HCT116 (cell line): ENCODE results near the gene ZNF3. TPM values are rescaled to one million over a fixed set of nuclear protein-coding genes. Genes with fewer than 3 reads are reported as not detected.

Experiments
- ATAC-seq: fragments of 200-7000 bp; cut with Tn5 transposase; 2 replicates; pipeline ENCODE4 v1.9.1; 2020; ENCODE audit warnings: mild to moderate bottlenecking, moderate library complexity
- BruUV-seq: library from RNA; stranded (reverse); fragments of 400-500 nt; replicated peaks from 2 replicates; lab custom pipeline; 2021; lab: Mats Ljungman, UMichigan
- CTCF ChIA-PET: fragments of 300-600 bp; sonication (Branson Sonifier 250); formaldehyde crosslinking; loops from one replicate; lab custom pipeline; 2021; ENCODE audit warnings: antibody characterized with exemption; lab: Charles Lee
- POLR2A ChIA-PET: fragments of 300-600, 350-600 bp; sonication (Branson Sonifier 250); formaldehyde crosslinking; loops from one replicate; lab custom pipeline; 2021; ENCODE audit warnings: antibody characterized with exemption; lab: Charles Lee
- RAD21 ChIA-PET, 2 experiments: fragments of 300-600 bp; sonication (Branson Sonifier 250); formaldehyde crosslinking; loops; one replicate each; lab custom pipeline; 2023; ENCODE audit warnings: low total read pairs in 2 of 2; ENCODE audit not compliant: uncharacterized antibody in 2 of 2, unreplicated experiment in 2 of 2, low non-redundant PET in 1 of 2; lab: Charles Lee
- DNase-seq: peaks from one replicate; pipeline ENCODE4 v3.0.0-alpha.2; 2010; ENCODE audit warnings: low read depth, low spot score
- H2AFZ ChIP-seq: fragments of 200-600 bp; shearing (Covaris generic), sonication (generic); 2 replicates; pipeline ENCODE4 v1.6.1; 2017; ENCODE audit warnings: low read depth, mixed run types, mixed read lengths, antibody characterized with exemption, low read length; ENCODE audit not compliant: poor library complexity, severe bottlenecking
- H3K27ac ChIP-seq: 2 replicates; pipeline ENCODE4 v1.5.1; 2012; ENCODE audit warnings: low read depth, low read length
- H3K27me3 ChIP-seq: fragments of 200-600 bp; sonication (generic); 2 replicates; pipeline ENCODE4 v1.6.1; 2016; ENCODE audit warnings: mixed run types, low read length, mixed read lengths; ENCODE audit not compliant: insufficient read depth
- H3K36me3 ChIP-seq, 2 experiments: fragments of 200-500 bp in 1 of 2; fragments of 200-600 bp in 1 of 2; sonication (Bioruptor generic) in 1 of 2; sonication (generic) in 1 of 2; 2 replicates each; pipeline versions ENCODE4 v1.5.1 to v1.6.1; 2014 to 2016; ENCODE audit warnings: low read length in 2 of 2, inconsistent platforms in 1 of 2, mixed read lengths in 1 of 2, mixed run types in 1 of 2; ENCODE audit not compliant: insufficient read depth in 2 of 2, control insufficient read depth in 1 of 2
- H3K4me1 ChIP-seq, 2 experiments: fragments of 200-600 bp in 1 of 2; sonication (generic) in 1 of 2; 2 replicates each; pipeline versions ENCODE4 v1.5.1 to v1.6.1; 2012 to 2017; ENCODE audit warnings: low read length in 2 of 2, inconsistent platforms in 1 of 2, mild to moderate bottlenecking in 1 of 2, mixed read lengths in 1 of 2, mixed run types in 1 of 2, moderate library complexity in 1 of 2; ENCODE audit not compliant: insufficient read depth in 2 of 2, control insufficient read depth in 1 of 2
- H3K4me2 ChIP-seq: fragments of 200-600 bp; sonication (generic); 2 replicates; pipeline ENCODE4 v1.6.1; 2017; ENCODE audit warnings: mixed run types, low read length, mixed read lengths
- H3K4me3 ChIP-seq, 2 experiments: fragments of 200-600 bp in 1 of 2; sonication (generic) in 1 of 2; replicated peaks in 1 of 2; 2 replicates each; pipeline ENCODE4 v1.5.1; 2011 to 2016; ENCODE audit warnings: low read length in 2 of 2, control low read depth in 1 of 2, low read depth in 1 of 2, mild to moderate bottlenecking in 1 of 2, mixed read lengths in 1 of 2, mixed run types in 1 of 2
- H3K79me2 ChIP-seq: fragments of 200-600 bp; sonication (generic); 2 replicates; pipeline ENCODE4 v1.6.1; 2017; ENCODE audit warnings: mild to moderate bottlenecking, mixed run types, low read length, moderate library complexity, mixed read lengths; ENCODE audit not compliant: insufficient read depth
- H3K9ac ChIP-seq: fragments of 200-600 bp; sonication (generic); 2 replicates; pipeline ENCODE4 v1.6.1; 2016; ENCODE audit warnings: low read length, mixed read lengths
- H3K9me2 ChIP-seq: fragments of 200-600 bp; sonication (generic), shearing (Covaris generic); 2 replicates; pipeline ENCODE4 v1.6.1; 2017; ENCODE audit warnings: mixed run types, mild to moderate bottlenecking, moderate library complexity; ENCODE audit not compliant: insufficient read depth
- H3K9me3 ChIP-seq, 2 experiments: fragments of 200-500 bp in 1 of 2; fragments of 200-600 bp in 1 of 2; sonication (Bioruptor generic) in 1 of 2; sonication (generic) in 1 of 2; 2 replicates each; pipeline ENCODE4 v1.6.1; 2014 to 2017; ENCODE audit warnings: low read length in 2 of 2, mixed read lengths in 2 of 2, inconsistent platforms in 1 of 2, low read depth in 1 of 2, mild to moderate bottlenecking in 1 of 2, mixed run types in 1 of 2, moderate library complexity in 1 of 2; ENCODE audit not compliant: control insufficient read depth in 1 of 2, insufficient read depth in 1 of 2
- H4K20me1 ChIP-seq: fragments of 200-600 bp; sonication (generic), shearing (Covaris generic); 2 replicates; pipeline ENCODE4 v1.6.1; 2017; ENCODE audit warnings: mixed run types, mild to moderate bottlenecking, moderate library complexity; ENCODE audit not compliant: insufficient read depth
- CBX3 ChIP-seq: IDR thresholded peaks from 2 replicates; pipeline ENCODE4 v1.6.1; 2012; ENCODE audit warnings: low read depth
- CEBPB ChIP-seq: IDR thresholded peaks from 2 replicates; pipeline ENCODE4 v1.6.1; 2012; ENCODE audit warnings: low read depth
- ELF1 ChIP-seq: IDR thresholded peaks from 2 replicates; pipeline ENCODE4 v1.6.1; 2012; ENCODE audit warnings: low read depth, borderline replicate concordance
- FOSL1 ChIP-seq: IDR thresholded peaks from 2 replicates; pipeline ENCODE4 v1.6.1; 2012; ENCODE audit warnings: low read depth
- JUND ChIP-seq: IDR thresholded peaks from 2 replicates; pipeline ENCODE4 v1.6.1; 2012
- POLR2A ChIP-seq: IDR thresholded peaks from 2 replicates; pipeline ENCODE4 v1.7.0; 2011; ENCODE audit warnings: borderline replicate concordance; ENCODE audit not compliant: insufficient read depth, insufficient read length; ENCODE audit errors: extremely low read depth
- POLR2AphosphoS5 ChIP-seq: IDR thresholded peaks from 2 replicates; pipeline ENCODE4 v1.6.1; 2011; ENCODE audit warnings: mild to moderate bottlenecking, low read depth, low read length, moderate library complexity
- SIN3A ChIP-seq: IDR thresholded peaks from 2 replicates; pipeline ENCODE4 v1.6.1; 2012; ENCODE audit warnings: low read depth
- SP1 ChIP-seq: IDR thresholded peaks from 2 replicates; pipeline ENCODE4 v1.6.1; 2012; ENCODE audit warnings: low read depth
- TCF7L2 ChIP-seq: IDR thresholded peaks from 2 replicates; pipeline ENCODE4 v1.7.0; 2011; ENCODE audit warnings: borderline replicate concordance, inconsistent platforms; ENCODE audit not compliant: insufficient read depth, insufficient read length; ENCODE audit errors: extremely low read depth
- YY1 ChIP-seq: IDR thresholded peaks from 2 replicates; pipeline ENCODE4 v1.6.1; 2011; ENCODE audit warnings: low read length, low read depth, moderate library complexity, mild to moderate bottlenecking; ENCODE audit not compliant: insufficient replicate concordance; ENCODE audit errors: extremely low read depth
- ZFX ChIP-seq: fragments of 450-650 bp; IDR thresholded peaks from 2 replicates; pipeline ENCODE4 v1.6.1; 2017
- ZNF274 ChIP-seq: fragments of 200-500 bp; sonication (Bioruptor generic); IDR thresholded peaks from 2 replicates; pipeline ENCODE4 v1.6.1; 2014; ENCODE audit warnings: mild to moderate bottlenecking, low read depth, low read length, inconsistent platforms
- intact Hi-C: fragments of 100-400 bp; cut with micrococcal nuclease; formaldehyde crosslinking; loops from 2 replicates; pipeline ENCODE4 v1.10.0; 2022
- total RNA-seq: library from RNA; stranded (reverse); gene quantifications from one replicate; pipeline ENCODE4 v1.2.1, GENCODE V29; 2021; ENCODE audit not compliant: unreplicated experiment
- TF ChIP-seq, protein P1 (sequence below): IDR thresholded peaks from 2 replicates; pipeline ENCODE4 v1.6.1; 2012
- TF ChIP-seq, protein P2 (sequence below): IDR thresholded peaks from 2 replicates; pipeline ENCODE4 v1.6.1; 2012; ENCODE audit warnings: low read depth
- TF ChIP-seq, protein P3 (sequence below): IDR thresholded peaks from 2 replicates; pipeline ENCODE4 v1.6.1; 2011; ENCODE audit warnings: mild to moderate bottlenecking, low read length, moderate library complexity; ENCODE audit not compliant: insufficient replicate concordance; ENCODE audit errors: extremely low read depth
- TF ChIP-seq, protein P4 (sequence below), 3 experiments: fragments of 200-600 bp in 1 of 3; sonication (generic) in 1 of 3; IDR thresholded peaks in 2 of 3; conservative IDR thresholded peaks in 1 of 3; 2 replicates each; pipeline ENCODE4 v1.5.1; 2012 to 2017; ENCODE audit warnings: low read depth in 2 of 3, low read length in 2 of 3, antibody characterized with exemption in 1 of 3, borderline replicate concordance in 1 of 3, control low read depth in 1 of 3, mild to moderate bottlenecking in 1 of 3, mixed read lengths in 1 of 3, mixed run types in 1 of 3, moderate library complexity in 1 of 3; ENCODE audit not compliant: insufficient read depth in 1 of 3
- TF ChIP-seq, protein P5 (sequence below): IDR thresholded peaks from 2 replicates; pipeline ENCODE4 v1.6.1; 2012

The ZNF3 gene
- total RNA-seq, 1 experiment from 2014 or later = 28.2 TPM

DNA sequence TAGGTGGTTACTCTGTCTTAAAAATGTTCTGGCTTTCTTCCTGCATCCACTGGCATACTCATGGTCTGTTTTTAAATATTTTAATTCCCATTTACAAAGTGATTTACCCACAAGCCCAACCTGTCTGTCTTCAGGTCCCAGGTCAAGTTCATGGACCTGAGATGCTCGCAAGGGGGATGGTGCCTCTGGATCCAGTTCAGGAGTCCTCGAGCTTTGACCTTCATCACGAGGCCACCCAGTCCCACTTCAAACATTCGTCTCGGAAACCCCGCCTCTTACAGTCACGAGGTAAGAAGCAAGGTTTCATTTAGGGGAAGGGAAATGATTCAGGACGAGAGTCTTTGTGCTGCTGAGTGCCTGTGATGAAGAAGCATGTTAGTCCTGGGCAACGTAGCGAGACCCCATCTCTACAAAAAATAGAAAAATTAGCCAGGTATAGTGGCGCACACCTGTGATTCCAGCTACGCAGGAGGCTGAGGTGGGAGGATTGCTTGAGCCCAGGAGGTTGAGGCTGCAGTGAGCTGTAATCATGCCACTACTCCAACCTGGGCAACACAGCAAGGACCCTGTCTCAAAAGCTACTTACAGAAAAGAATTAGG lies 57.4 kb downstream of the ZNF3 start:
- CTCF ChIA-PET = no interaction called here
- H3K79me2 ChIP-seq = peaks cover 38% of the 10 kb centered on the region
- no peaks in the 10 kb centered on the region for H3K4me1 ChIP-seq

More for the DNA sequence above, 57.4 kb downstream of the ZNF3 start:
- no peak for TF ChIP-seq SIN3A
- TF ChIP-seq POLR2AphosphoS5 = no peak
- TF ChIP-seq CBX3 = no peak
- TF ChIP-seq ZFX = no peak
- TF ChIP-seq, protein P1, sequence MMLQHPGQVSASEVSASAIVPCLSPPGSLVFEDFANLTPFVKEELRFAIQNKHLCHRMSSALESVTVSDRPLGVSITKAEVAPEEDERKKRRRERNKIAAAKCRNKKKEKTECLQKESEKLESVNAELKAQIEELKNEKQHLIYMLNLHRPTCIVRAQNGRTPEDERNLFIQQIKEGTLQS = no peak
- TF ChIP-seq TCF7L2 = no peak
- TF ChIP-seq, protein P2, sequence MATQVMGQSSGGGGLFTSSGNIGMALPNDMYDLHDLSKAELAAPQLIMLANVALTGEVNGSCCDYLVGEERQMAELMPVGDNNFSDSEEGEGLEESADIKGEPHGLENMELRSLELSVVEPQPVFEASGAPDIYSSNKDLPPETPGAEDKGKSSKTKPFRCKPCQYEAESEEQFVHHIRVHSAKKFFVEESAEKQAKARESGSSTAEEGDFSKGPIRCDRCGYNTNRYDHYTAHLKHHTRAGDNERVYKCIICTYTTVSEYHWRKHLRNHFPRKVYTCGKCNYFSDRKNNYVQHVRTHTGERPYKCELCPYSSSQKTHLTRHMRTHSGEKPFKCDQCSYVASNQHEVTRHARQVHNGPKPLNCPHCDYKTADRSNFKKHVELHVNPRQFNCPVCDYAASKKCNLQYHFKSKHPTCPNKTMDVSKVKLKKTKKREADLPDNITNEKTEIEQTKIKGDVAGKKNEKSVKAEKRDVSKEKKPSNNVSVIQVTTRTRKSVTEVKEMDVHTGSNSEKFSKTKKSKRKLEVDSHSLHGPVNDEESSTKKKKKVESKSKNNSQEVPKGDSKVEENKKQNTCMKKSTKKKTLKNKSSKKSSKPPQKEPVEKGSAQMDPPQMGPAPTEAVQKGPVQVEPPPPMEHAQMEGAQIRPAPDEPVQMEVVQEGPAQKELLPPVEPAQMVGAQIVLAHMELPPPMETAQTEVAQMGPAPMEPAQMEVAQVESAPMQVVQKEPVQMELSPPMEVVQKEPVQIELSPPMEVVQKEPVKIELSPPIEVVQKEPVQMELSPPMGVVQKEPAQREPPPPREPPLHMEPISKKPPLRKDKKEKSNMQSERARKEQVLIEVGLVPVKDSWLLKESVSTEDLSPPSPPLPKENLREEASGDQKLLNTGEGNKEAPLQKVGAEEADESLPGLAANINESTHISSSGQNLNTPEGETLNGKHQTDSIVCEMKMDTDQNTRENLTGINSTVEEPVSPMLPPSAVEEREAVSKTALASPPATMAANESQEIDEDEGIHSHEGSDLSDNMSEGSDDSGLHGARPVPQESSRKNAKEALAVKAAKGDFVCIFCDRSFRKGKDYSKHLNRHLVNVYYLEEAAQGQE = no peak
- TF ChIP-seq FOSL1 = no peak
- TF ChIP-seq SP1 = no peak
- no peak for TF ChIP-seq POLR2A
- TF ChIP-seq, protein P3, sequence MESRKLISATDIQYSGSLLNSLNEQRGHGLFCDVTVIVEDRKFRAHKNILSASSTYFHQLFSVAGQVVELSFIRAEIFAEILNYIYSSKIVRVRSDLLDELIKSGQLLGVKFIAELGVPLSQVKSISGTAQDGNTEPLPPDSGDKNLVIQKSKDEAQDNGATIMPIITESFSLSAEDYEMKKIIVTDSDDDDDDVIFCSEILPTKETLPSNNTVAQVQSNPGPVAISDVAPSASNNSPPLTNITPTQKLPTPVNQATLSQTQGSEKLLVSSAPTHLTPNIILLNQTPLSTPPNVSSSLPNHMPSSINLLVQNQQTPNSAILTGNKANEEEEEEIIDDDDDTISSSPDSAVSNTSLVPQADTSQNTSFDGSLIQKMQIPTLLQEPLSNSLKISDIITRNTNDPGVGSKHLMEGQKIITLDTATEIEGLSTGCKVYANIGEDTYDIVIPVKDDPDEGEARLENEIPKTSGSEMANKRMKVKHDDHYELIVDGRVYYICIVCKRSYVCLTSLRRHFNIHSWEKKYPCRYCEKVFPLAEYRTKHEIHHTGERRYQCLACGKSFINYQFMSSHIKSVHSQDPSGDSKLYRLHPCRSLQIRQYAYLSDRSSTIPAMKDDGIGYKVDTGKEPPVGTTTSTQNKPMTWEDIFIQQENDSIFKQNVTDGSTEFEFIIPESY = no peak
- TF ChIP-seq JUND = no peak
- no peak for TF ChIP-seq CEBPB
- TF ChIP-seq ZNF274 = no peak
- TF ChIP-seq YY1 = no peak
- TF ChIP-seq, protein P4, sequence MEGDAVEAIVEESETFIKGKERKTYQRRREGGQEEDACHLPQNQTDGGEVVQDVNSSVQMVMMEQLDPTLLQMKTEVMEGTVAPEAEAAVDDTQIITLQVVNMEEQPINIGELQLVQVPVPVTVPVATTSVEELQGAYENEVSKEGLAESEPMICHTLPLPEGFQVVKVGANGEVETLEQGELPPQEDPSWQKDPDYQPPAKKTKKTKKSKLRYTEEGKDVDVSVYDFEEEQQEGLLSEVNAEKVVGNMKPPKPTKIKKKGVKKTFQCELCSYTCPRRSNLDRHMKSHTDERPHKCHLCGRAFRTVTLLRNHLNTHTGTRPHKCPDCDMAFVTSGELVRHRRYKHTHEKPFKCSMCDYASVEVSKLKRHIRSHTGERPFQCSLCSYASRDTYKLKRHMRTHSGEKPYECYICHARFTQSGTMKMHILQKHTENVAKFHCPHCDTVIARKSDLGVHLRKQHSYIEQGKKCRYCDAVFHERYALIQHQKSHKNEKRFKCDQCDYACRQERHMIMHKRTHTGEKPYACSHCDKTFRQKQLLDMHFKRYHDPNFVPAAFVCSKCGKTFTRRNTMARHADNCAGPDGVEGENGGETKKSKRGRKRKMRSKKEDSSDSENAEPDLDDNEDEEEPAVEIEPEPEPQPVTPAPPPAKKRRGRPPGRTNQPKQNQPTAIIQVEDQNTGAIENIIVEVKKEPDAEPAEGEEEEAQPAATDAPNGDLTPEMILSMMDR (IDR thresholded peaks at IDR 0.05 in 2 of 3, conservative IDR thresholded peaks at IDR 0.05 in 1 of 3; ENCODE audit: borderline replicate concordance in 1 of 3, insufficient read depth in 1 of 3, low read depth in 2 of 3, low read length in 2 of 3) = no peak
- TF ChIP-seq ELF1 = no peak
- TF ChIP-seq, protein P5, sequence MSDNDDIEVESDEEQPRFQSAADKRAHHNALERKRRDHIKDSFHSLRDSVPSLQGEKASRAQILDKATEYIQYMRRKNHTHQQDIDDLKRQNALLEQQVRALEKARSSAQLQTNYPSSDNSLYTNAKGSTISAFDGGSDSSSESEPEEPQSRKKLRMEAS = no peak
- Histone ChIP-seq H3K4me2 (no peak overlapping the region), H3K9ac (no peak overlapping the region), H2AFZ (no peak overlapping the region), H3K9me2 (no peaks in the 10 kb centered on the region), H3K4me3 (no peak overlapping the region), H3K36me3 (peaks cover 22 to 41% of the 10 kb centered on the region in 2 experiments), H3K27me3 (no peaks in the 10 kb centered on the region), H4K20me1 (no peaks in the 10 kb centered on the region; the same call in 1 of the 2 replicates), H3K9me3 (no peaks in the 10 kb centered on the region), H3K27ac (no peak overlapping the region)
- intact Hi-C loops = no loop called here
- ChIA-PET POLR2A (no interaction called here), RAD21 (no interaction called here)
- ATAC-seq (no peak), DNase-seq (no peak)
- BruUV-seq = no TSS peak
